8988T (cell line): ENCODE measurements around the gene TBC1D5.
"Not testable (repeated sequence)": the region's sequence is repeated elsewhere in the genome, so short reads cannot be mapped to it uniquely, and the experiment has no call there.

ENCODE experiments used
- DNase-seq: peaks from one replicate; pipeline ENCODE4 v3.0.0; 2011

TBC1D5 gene

GRCh38 chr3:17742102-17742879 is at the start of gene TBC1D5:
Gene TBC1D5 (minus strand): TSS chr3:17742631. CDS start chr3:17508570, 234,061 bp downstream.
- DNase-seq: peak; percentile 88

- no peak for DNase-seq
These were observed 41.0 kb upstream of the TBC1D5 start for GRCh38 chr3:17783426-17783825.

- no peak for DNase-seq
These were observed 40.3 kb upstream of the TBC1D5 start for GRCh38 chr3:17782751-17783150.

- not testable (repeated sequence) for DNase-seq
These were observed 37.9 kb upstream of the TBC1D5 start for GRCh38 chr3:17780369-17780768.

GRCh38 chr3:17779304-17780250 is 37.1 kb upstream of the TBC1D5 start:
- not testable (repeated sequence) for DNase-seq

- not testable (repeated sequence) for DNase-seq
These were observed 34.9 kb upstream of the TBC1D5 start for GRCh38 chr3:17777326-17777725.

GRCh38 chr3:17775073-17775472 is 32.6 kb upstream of the TBC1D5 start:
- DNase-seq: no peak

- DNase-seq: not testable (repeated sequence)
These were observed 31.9 kb upstream of the TBC1D5 start for GRCh38 chr3:17774180-17774910.

GRCh38 chr3:17772556-17772955 is 30.1 kb upstream of the TBC1D5 start:
- no peak for DNase-seq

GRCh38 chr3:17771177-17772017 is 29.0 kb upstream of the TBC1D5 start:
- DNase-seq: no peak

- no peak for DNase-seq
These were observed 28.3 kb upstream of the TBC1D5 start for GRCh38 chr3:17770682-17771081.

- DNase-seq: no peak
These were observed 23.5 kb upstream of the TBC1D5 start for GRCh38 chr3:17765819-17766472.

GRCh38 chr3:17761563-17761962 is 19.1 kb upstream of the TBC1D5 start:
- DNase-seq: no peak

- DNase-seq: no peak
These were observed 17.5 kb upstream of the TBC1D5 start for GRCh38 chr3:17759901-17760300.

- DNase-seq: no peak
These were observed 13.4 kb upstream of the TBC1D5 start for GRCh38 chr3:17755836-17756235.

GRCh38 chr3:17753632-17753992 is 11.2 kb upstream of the TBC1D5 start:
- DNase-seq: no peak

GRCh38 chr3:17752876-17753631 is 10.6 kb upstream of the TBC1D5 start:
- DNase-seq: no peak

- DNase-seq: no peak
These were observed 10.0 kb upstream of the TBC1D5 start for GRCh38 chr3:17752436-17752835.

GRCh38 chr3:17749705-17750293 is 7.4 kb upstream of the TBC1D5 start:
- DNase-seq: no peak

GRCh38 chr3:17749281-17749680 is 6.8 kb upstream of the TBC1D5 start:
- no peak for DNase-seq

- no peak for DNase-seq
These were observed 5.4 kb upstream of the TBC1D5 start for GRCh38 chr3:17747890-17748247.
